HepG2 (cell line): ENCODE results near the gene TAGAP. TPM values are rescaled to one million over a fixed set of nuclear protein-coding genes. Genes with fewer than 3 reads are reported as not detected.

Source experiments
- ATAC-seq: fragments of 200-7000 bp; cut with Tn5 transposase; 3 replicates; pipeline ENCODE4 v1.9.1; 2020; ENCODE audit warnings: mild to moderate bottlenecking, moderate library complexity
- BruUV-seq: library from RNA; stranded (reverse); fragments of 400-500 nt; replicated peaks from 2 replicates; lab custom pipeline; 2021; lab: Mats Ljungman, UMichigan
- CTCF ChIA-PET: fragments of 300-600 bp; formaldehyde crosslinking; extraction: SDS; loops from one replicate; lab custom pipeline; 2021; ENCODE audit warnings: low total read pairs, inconsistent platforms, low intra/inter-chr PET ratio; lab: Yijun Ruan, JAX
- POLR2A ChIA-PET: fragments of 350-600 bp; sonication (Branson Sonifier 250); formaldehyde crosslinking; loops from one replicate; lab custom pipeline; 2020; ENCODE audit warnings: antibody characterized with exemption, inconsistent platforms; lab: Yijun Ruan, JAX
- DNase-seq: peaks from one replicate; pipeline ENCODE4 v3.0.0-alpha.2; 2015; ENCODE audit warnings: low spot score
- FAIRE-seq: peaks from 3 replicates; lab custom pipeline; 2011; peaks lifted over from hg19 to GRCh38; lab: Jason Lieb, UNC
- H2AFZ ChIP-seq: one replicate; pipeline ENCODE4 v1.6.1; 2011; ENCODE audit warnings: low read length, inconsistent platforms
- H3K27ac ChIP-seq: fragments of 300-600 bp; 3 replicates; pipeline ENCODE4 v1.8.0; 2011; ENCODE audit warnings: mixed run types, mild to moderate bottlenecking, mixed read lengths, low read length, inconsistent platforms; ENCODE audit not compliant: insufficient read depth; ENCODE audit errors: extremely low read length
- H3K27me3 ChIP-seq, 2 experiments: fragments of 200-600 bp in 1 of 2; 2 replicates in 1 of 2; 3 replicates in 1 of 2; pipeline versions ENCODE4 v1.6.0 to v1.8.0; 2011; ENCODE audit warnings: low read length in 2 of 2, mild to moderate bottlenecking in 2 of 2, moderate library complexity in 2 of 2, inconsistent platforms in 1 of 2; ENCODE audit not compliant: insufficient read depth in 2 of 2, control insufficient read depth in 1 of 2
- H3K36me3 ChIP-seq, 2 experiments: fragments of 200-600 bp in 1 of 2; replicated peaks in 1 of 2; 2 replicates in 1 of 2; 3 replicates in 1 of 2; pipeline versions ENCODE4 v1.5.1 to v1.8.0; 2011; ENCODE audit warnings: low read length in 2 of 2, inconsistent platforms in 1 of 2; ENCODE audit not compliant: insufficient read depth in 2 of 2, control insufficient read depth in 1 of 2
- H3K4me1 ChIP-seq: 2 replicates; pipeline ENCODE4 v1.5.1; 2012; ENCODE audit warnings: low read length, inconsistent platforms; ENCODE audit not compliant: insufficient read depth
- H3K4me2 ChIP-seq: 2 replicates; pipeline ENCODE4 v1.6.0; 2011; ENCODE audit warnings: low read depth, low read length, inconsistent platforms
- H3K4me3 ChIP-seq, 3 experiments: fragments of 200-600 bp in 1 of 3; sonication (generic), shearing (Covaris generic) in 1 of 3; replicated peaks in 1 of 3; 2 replicates each; pipeline ENCODE4 v1.5.1; 2011 to 2016; ENCODE audit warnings: low read length in 3 of 3, inconsistent platforms in 2 of 3, low read depth in 2 of 3, mild to moderate bottlenecking in 2 of 3, control low read depth in 1 of 3, mixed read lengths in 1 of 3; ENCODE audit not compliant: insufficient read depth in 1 of 3
- H3K79me2 ChIP-seq: one replicate; pipeline ENCODE4 v1.6.1; 2011; ENCODE audit warnings: low read length, inconsistent platforms; ENCODE audit not compliant: insufficient read depth
- H3K9ac ChIP-seq: 2 replicates; pipeline ENCODE4 v1.6.0; 2011; ENCODE audit warnings: mild to moderate bottlenecking, low read depth, low read length, inconsistent platforms; ENCODE audit not compliant: insufficient read depth
- H3K9me3 ChIP-seq: 2 replicates; pipeline ENCODE4 v1.5.1; 2012; ENCODE audit warnings: mild to moderate bottlenecking, low read length
- H4K20me1 ChIP-seq: 2 replicates; pipeline ENCODE4 v1.6.0; 2011; ENCODE audit warnings: inconsistent platforms, mild to moderate bottlenecking, low read length, moderate library complexity; ENCODE audit not compliant: insufficient read depth
- ATF7-NPFF ChIP-seq: sonication (generic); formaldehyde crosslinking; IDR thresholded peaks from 2 replicates; pipeline ENCODE4 v1.8.1; 2023; ENCODE audit warnings: mild to moderate bottlenecking, low read depth, missing genetic modification reagents, moderate library complexity
- GZF1 ChIP-seq: sonication (generic); formaldehyde crosslinking; IDR thresholded peaks from 2 replicates; pipeline ENCODE4 v1.5.1; 2020; ENCODE audit warnings: mild to moderate bottlenecking, missing genetic modification reagents
- KDM5A ChIP-seq: fragments of 200-600 bp; sonication (generic); IDR thresholded peaks from 2 replicates; pipeline ENCODE4 v1.7.0; 2018; ENCODE audit warnings: antibody characterized with exemption, mild to moderate bottlenecking, low read length, borderline replicate concordance
- MTF2 ChIP-seq: sonication (generic); formaldehyde crosslinking; IDR thresholded peaks from 2 replicates; pipeline ENCODE4 v1.5.0; 2020; ENCODE audit warnings: missing genetic modification reagents, borderline replicate concordance
- NR2C2 ChIP-seq: sonication (generic); formaldehyde crosslinking; IDR thresholded peaks from 2 replicates; pipeline ENCODE4 v1.4.0; 2020; ENCODE audit warnings: missing genetic modification reagents, mild to moderate bottlenecking, moderate library complexity, borderline replicate concordance
- PLSCR1 ChIP-seq: sonication (generic); formaldehyde crosslinking; IDR thresholded peaks from 2 replicates; pipeline ENCODE4 v1.5.0; 2020; ENCODE audit warnings: missing genetic modification reagents, mild to moderate bottlenecking, borderline replicate concordance
- RNF2 ChIP-seq: fragments of 450-650 bp; conservative IDR thresholded peaks from 2 replicates; pipeline ENCODE4 v1.6.1; 2016; ENCODE audit warnings: low read depth
- SUZ12 ChIP-seq: fragments of 150-350 bp; IDR thresholded peaks from 2 replicates; pipeline ENCODE4 v1.6.1; 2014; ENCODE audit warnings: low read depth, low read length
- ZBTB4 ChIP-seq: sonication (generic); formaldehyde crosslinking; IDR thresholded peaks from 2 replicates; pipeline ENCODE4 v1.4.0; 2020; ENCODE audit warnings: missing genetic modification reagents, mild to moderate bottlenecking, borderline replicate concordance
- ZXDC ChIP-seq: sonication (generic); formaldehyde crosslinking; IDR thresholded peaks from 2 replicates; pipeline ENCODE4 v1.5.0; 2020; ENCODE audit warnings: mild to moderate bottlenecking, missing genetic modification reagents
- WGBS: methylation state at CpG from one replicate; pipeline ENCODE4 v1.1.6; 2017; ENCODE audit warnings: low lambda C conversion rate; 5-methylcytosine and 5-hydroxymethylcytosine counted together
- in situ Hi-C: cut with HindIII; loops from 2 replicates; pipeline ENCODE4 v1.10.0; 2017; ENCODE audit warnings: low pct_unique_long_range_greater_than_20kb; ENCODE audit not compliant: extremely low pct_ligation_motif_present
- intact Hi-C: fragments of 100-400 bp; cut with micrococcal nuclease; formaldehyde crosslinking; loops from one replicate; pipeline ENCODE4 v1.10.0; 2022; ENCODE audit not compliant: unreplicated experiment
- polyA plus RNA-seq, 8 experiments: library from polyadenylated mRNA; depleted of rRNA in 3 of 8; stranded (reverse) in 7 of 8; unstranded in 1 of 8; fragments of >200 nt; fragmentation: Illumina TruSeq in 4 of 8; extraction: Trizol in 4 of 8; gene quantifications; 2 replicates each; pipeline versions ENCODE4 v1.2.1 to v1.2.3, GENCODE V29; 2011 to 2016; ENCODE audit warnings: low read depth in 4 of 8, missing spikeins in 1 of 8, mixed read lengths in 1 of 8; ENCODE audit not compliant: insufficient read depth in 1 of 8
- total RNA-seq, 5 experiments: library from RNA; depleted of rRNA; stranded (reverse); fragments of >200 nt; fragmentation: Illumina TruSeq; extraction: Trizol; gene quantifications; 2 replicates each; pipeline ENCODE4 v1.2.3, GENCODE V29; 2016; ENCODE audit warnings: low read depth in 1 of 5

TAGAP gene
- total and polyA plus RNA-seq, 2 of the 13 experiments (the other 11 are each of a cell fraction or from before 2014, with no cell fraction given): not detected

- Histone ChIP-seq H2AFZ (no peak overlapping the region), H3K4me1 (no peaks in the 10 kb centered on the region), H3K9ac (no peak overlapping the region), H3K9me3 (no peaks in the 10 kb centered on the region), H3K4me2 (no peak overlapping the region)
- intact Hi-C loops (no loop called here), in situ Hi-C loops (no loop called here)
- 62% methylated on average over 28 of the region's 32 CpGs for WGBS
- TF ChIP-seq NR2C2 (CRISPR knock-in tag) (no peak), RNF2 (no peak), SUZ12 (no peak), GZF1 (no peak), PLSCR1 (CRISPR knock-in tag) (no peak), ATF7-NPFF (CRISPR knock-in tag) (no peak)
- TF ChIP-seq, all 625 proteins: peak for 0
- Histone ChIP-seq H4K20me1 (no peaks in the 10 kb centered on the region), H3K36me3 (no peaks in the 10 kb centered on the region), H3K27ac (no peak overlapping the region), H3K27me3 (peaks cover 0 to 18% of the 10 kb centered on the region in 2 experiments; a peak in 3 of 5 replicates), H3K4me3 (no peak overlapping the region), H3K79me2 (no peaks in the 10 kb centered on the region)
- ATAC-seq (no peak), FAIRE-seq (no peak), DNase-seq (no peak)
- ChIA-PET CTCF (no interaction called here), POLR2A (no interaction called here)
- BruUV-seq: no TSS peak
Measured at GRCh38 chr6:159093609-159094443, 49.0 kb upstream of the TAGAP start.

GRCh38 chr6:159092631-159093030 lies 47.8 kb upstream of the TAGAP start:
- no peaks in the 10 kb centered on the region for H4K20me1 ChIP-seq
- POLR2A ChIA-PET: no interaction called here
- no peak overlapping the region for H3K4me2 ChIP-seq
- CTCF ChIA-PET: no interaction called here
- peaks cover 0 to 18% of the 10 kb centered on the region in 2 experiments; a peak in 3 of 5 replicates for H3K27me3 ChIP-seq
- ATAC-seq (no peak), FAIRE-seq (no peak), DNase-seq (no peak)
- no TSS peak for BruUV-seq
- no peak overlapping the region for H2AFZ ChIP-seq
- in situ Hi-C loops: no loop called here
- no peaks in the 10 kb centered on the region for H3K9me3 ChIP-seq
- no peak overlapping the region for H3K4me3 ChIP-seq
- 30% methylated on average over 5 of the region's 5 CpGs for WGBS
- H3K79me2 ChIP-seq: no peaks in the 10 kb centered on the region
- no peak overlapping the region for H3K27ac ChIP-seq
- intact Hi-C loops: no loop called here
- no peaks in the 10 kb centered on the region for H3K36me3 ChIP-seq
- H3K9ac ChIP-seq: no peak overlapping the region
- H3K4me1 ChIP-seq: no peaks in the 10 kb centered on the region
- TF ChIP-seq KDM5A (no peak), ZXDC (CRISPR knock-in tag) (no peak), ZBTB4 (CRISPR knock-in tag) (no peak), MTF2 (CRISPR knock-in tag) (no peak)
